Effector CD8-positive, alpha-beta T cell (primary cell): ENCODE data around the gene C4orf54.

Experiments
- DNase-seq: peaks from one replicate; lab custom pipeline; 2025; lab: John Stamatoyannopoulos, UW
- total RNA-seq, 4 experiments: gene quantifications; one replicate each; lab custom pipeline; 2026; lab: John Stamatoyannopoulos, UW

Gene C4orf54
- 0 to 0.09 (median 0) reads per million in 4 experiments for total RNA-seq

DNA sequence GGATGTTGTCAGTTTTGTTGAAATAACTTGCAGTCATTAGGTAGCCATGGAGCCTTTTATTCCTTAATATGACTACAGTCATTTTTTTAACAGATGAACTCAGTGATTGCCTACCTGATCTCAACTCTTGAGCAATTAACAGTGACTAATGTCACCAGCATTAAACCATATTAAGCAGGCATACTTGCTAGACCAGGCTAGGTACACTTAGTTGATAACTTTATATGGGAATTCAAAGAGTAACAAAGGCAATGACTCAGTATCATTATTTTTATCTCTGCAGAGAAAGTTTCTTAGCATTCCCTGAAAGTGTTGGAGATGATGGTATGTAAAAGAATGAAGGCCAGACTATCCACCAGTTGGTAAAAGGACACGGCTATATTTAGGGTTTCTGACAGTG is at the start of gene C4orf54:
Gene C4orf54, minus strand, starts transcription at position 31 of the 400 bp plus-strand sequence. CDS start 3,180 bp downstream, outside the sequence.
- no peak for DNase-seq

DNA sequence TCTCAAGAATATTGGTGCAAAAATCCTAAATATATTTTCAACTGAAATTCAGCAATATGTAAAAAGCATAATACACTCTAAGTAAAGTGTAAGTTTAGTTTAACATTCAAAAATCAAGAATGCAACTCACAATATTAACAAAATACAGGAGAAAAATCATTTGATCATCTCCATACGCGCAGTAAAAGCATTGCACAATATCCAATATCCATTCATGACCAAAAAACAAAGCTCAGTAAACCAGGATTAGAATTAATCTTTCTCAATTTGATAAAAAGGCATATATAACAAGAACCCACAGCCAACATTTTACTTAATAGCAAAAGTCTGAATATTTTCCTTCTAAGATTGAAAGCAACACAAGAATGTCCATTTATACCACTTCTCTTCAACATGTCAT is 48.3 kb upstream of the C4orf54 start:
- no peak for DNase-seq

DNA sequence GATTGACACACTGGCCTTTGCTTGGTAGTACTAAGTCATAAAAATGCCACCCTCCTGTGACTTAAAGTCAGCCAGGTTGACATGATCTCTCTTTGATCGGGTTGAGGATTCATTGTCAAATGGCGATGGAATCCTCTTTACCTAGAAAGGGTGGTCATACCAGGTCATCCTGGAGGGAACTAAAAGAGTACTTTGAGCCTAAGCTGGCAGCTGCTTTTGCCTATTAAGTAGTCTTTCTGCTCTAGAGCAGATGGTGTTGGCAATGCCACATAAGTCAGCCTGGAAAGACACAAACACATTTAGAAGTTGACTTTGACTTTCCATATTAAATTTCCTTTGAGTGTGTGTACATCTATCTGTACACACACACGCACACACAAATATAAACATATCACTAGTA is 39.2 kb upstream of the C4orf54 start:
- DNase-seq: no peak

DNA sequence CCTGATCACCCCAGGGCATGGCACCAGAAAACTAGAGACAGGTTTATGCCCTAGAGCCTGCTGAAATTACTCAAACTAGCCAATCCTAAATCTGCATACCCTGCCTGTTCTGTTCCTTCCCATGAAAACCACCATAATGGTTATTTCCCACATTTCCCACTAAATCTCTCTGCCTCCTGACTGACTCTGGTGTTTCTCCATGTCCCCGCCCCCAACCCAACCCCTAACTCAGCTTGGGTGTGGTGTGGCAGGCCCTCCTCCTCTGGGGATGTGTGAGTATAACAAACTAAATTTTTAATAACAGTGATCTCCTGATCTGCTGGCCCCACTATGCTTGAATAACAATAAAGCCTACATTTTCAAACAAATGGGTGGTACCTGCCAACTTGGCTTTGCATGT is 35.5 kb upstream of the C4orf54 start:
- no peak for DNase-seq

DNA sequence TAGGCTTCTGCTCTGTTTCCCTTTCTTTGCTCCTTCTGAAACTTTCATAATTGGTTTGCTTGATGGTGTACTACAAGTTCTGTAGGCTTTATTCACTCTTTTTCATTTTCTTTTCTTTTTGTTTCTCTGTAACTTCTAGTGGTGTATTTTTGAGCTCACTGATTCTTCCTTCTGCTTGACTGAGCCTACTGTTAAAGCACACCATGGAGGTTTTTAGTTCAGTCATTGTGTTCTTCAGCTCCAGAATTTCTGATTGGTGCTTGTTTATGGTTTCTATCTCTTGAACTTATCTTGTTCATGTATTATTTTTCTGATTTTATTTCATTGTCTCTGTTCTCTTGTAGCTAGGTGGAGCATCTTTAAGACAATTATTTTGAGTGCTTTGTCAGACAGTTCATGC is 33.4 kb upstream of the C4orf54 start:
- no peak for DNase-seq

DNA sequence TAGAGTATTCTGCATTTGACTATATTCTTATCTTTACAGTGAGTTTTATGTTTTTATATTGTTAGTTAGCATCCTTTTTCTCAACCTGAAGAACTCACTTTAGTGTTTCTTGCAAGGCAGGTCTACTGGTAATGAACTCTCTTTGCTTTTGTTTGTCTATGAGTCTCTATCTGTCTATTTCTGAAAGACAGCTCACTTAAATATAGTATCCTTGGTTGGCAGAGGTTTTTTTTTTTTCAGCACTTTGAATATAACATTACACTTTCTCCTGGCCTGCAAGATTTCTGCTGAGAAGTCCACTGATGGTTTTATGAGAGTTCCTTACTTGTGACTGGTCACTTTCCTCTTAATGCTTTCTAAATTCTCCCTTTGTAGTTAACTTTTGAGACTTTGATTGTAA is 32.8 kb upstream of the C4orf54 start:
- no peak for DNase-seq

DNA sequence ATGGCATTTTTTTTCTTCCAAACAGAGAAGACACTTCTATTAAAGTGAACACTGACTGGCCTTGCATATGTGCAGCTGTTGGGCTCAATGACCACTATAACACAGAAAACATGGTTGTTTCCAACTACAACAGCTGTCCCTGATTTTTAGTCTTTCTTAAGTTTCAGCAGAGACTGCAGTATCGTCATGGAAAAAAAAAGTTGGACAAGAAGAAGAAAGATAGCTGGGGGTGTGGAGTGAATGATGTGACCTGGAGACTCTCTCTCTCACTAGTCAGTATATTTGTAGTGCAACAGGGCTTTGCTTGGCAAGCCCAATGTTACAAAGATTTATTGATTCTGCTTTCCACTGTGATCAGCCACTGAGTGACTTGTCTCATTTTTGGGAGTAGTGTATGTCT is 29.5 kb upstream of the C4orf54 start:
- no peak for DNase-seq

DNA sequence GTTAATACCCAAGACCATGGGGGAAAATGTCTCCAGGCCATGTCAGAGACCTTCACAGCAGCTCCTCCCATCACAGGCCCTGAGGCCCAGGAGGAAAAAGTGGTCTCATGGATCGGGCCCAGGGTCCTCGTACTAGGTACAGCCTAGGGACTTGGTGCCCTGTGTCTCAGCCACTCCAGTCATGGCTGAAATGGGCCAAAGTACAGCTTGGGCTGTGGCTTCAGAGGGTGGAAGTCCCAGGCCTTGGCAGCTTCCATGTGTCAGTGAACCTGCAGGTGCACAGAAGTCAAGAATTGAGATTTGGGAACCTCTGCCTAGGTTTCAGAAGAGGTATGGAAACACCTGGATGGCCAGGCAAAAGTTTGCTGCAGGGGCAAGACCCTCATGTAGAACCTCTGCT is 27.6 kb upstream of the C4orf54 start:
- no peak for DNase-seq

DNA sequence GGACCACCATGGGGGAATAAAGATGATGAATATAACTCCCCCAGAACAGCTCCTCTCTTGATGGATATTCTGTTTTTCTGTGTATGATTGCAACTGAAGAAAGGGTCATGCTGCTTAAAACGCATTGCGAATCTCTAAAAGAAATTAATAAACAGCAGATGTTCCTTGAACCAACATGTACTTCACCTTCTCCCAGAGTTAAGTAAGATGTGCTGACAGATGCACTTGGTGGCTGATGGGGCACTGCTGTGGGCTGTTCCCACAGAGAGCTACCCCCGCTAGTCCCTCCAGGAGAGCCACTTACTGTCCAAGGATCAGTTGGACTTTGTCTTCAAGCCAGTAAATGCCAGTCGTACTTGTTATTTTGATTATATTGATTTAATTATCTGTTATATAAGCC is 26.3 kb upstream of the C4orf54 start:
- no peak for DNase-seq

DNA sequence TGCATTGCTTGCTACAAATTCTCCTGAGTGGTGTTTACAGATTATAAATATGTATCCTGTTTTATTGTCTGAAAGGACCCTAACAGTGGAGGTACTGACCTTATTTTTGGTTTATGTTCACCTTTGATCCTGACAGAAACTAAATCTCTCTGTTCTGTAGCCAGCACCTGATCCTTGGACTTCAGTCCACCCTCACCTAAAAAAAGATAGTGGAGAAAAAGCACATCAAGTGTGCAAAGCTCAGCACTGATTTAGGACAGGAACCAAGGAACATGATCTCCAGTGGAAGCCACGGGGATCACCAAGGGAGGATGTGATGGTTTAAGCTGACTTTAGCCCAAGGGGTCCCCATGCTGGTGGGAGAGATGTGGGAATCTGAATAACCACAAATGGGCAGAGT is 22.3 kb upstream of the C4orf54 start:
- DNase-seq: no peak

DNA sequence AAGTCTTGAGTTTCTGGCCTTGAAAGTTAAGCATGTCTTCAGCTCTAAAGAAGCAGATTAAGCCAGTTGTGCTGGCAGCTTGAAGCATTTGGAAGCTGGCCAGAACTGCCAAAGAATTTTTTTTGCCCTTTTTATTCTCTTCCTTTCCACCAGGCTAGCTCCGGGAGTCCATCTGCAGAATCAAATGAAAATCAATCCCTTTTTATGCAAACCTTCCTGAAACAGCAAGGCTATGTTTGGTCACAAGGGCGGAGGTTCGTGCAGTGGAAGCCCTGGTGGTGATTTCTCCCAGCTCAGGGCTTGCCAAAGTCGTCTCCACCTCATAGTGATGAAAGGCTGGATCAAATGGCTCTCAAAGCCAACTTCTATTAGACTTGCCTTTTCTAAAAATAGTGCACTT is 21.6 kb upstream of the C4orf54 start:
- DNase-seq: no peak

DNA sequence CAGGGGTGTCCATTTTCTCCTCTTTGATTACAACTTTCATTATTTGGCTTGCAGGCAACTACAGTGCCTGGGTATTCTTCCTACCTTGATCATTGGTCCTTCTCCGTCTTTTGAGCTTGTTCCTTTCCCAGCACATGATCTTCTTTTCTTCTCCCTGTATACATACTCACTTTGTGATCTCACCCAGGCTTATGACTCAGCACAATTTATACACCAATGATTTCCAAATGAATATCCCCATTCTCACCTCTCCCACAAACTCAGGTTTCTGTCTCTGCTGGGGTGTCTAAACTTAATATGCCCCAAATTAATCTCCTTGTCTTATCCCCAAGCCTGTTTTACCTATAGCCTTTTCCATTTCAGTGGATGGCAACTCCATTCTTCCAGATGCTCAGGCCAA is 19.5 kb upstream of the C4orf54 start:
- DNase-seq: no peak

DNA sequence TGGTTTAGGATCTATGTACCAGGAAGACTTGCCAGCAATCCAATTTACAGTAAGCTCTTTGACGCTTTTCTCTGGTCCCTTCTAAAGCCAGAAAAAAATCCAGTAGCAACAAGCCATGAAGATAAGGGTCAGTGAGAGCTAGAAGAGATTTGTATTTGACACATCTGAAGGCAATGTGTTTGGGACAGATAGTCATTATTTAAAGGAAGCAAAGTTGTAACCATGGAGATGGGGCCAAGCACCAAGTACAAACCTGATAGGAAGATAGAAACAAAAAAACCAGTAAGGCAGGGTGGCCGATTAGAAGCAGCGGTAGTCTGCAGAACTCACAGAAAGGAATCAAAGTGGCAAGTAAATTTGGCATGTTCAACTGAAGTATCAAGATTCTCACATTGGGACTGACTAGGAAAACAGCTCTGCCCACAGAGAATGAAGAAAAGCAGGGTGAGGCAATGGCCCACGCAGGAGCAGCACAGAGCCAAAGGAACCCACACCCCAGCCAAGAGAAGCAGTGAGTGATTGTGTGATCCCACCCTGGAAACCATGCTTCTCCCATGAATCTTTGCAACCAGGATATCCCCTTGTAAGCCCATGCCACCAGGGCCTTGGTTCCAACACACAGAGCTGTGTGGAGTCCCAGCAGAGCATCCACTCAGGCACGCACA is 12.9 kb upstream of the C4orf54 start:
- DNase-seq: no peak

DNA sequence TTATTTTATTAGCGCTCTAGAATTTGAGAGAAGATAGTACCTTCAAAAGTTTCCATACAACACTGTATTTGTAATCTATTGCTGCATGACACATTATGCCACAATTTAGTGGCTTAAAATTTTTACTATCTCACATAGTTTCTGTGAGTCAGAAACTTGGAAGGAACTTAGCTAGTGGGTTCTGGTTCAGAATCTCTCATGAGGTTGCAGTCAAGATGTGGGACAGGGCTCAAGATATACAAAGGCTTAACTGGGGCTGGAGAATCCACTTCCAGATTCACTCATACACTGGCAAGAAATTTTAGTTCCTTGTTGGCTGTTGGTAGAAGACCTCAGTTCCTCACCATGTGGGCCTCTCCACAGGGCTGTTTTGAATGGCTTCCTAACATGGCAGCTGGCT is 11.5 kb upstream of the C4orf54 start:
- no peak for DNase-seq

DNA sequence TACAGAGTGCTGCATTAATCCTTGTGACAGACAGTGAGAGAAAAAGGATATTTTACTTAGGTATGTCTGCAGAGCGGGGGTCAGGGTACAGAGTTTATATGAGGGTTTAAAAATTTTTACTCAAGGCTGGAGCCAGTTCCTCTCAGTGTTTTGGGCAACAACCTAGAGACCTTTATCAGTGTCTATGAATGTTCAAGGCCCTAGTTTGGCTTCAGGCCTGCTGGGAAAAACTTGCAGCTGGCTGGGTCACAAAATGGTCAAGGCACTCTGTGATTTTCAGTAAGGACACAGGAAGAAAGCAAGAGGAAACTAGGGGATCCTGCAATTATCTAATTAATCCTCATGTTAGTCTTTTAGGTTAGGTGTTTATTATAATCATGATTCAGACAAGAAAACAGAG is 10.8 kb upstream of the C4orf54 start:
- no peak for DNase-seq

DNA sequence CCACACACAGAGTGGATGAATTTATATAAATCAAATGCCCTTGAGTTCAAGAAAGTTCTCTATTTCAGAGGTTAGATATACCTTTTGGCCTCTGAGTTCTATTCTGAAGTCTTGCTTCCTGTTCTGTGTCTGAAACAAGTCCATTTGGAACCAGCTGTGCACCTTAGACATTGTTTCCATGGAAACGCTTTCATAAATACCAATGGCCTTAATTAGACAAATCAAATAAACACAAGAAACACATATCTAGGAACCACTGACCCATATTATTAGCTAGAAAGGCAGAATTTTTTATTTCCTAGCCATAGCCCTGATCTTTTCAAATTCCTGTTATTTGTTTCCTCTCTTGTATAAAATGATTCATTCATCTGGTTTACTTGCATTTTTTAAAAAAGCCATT is 8.4 kb upstream of the C4orf54 start:
- DNase-seq: no peak

DNA sequence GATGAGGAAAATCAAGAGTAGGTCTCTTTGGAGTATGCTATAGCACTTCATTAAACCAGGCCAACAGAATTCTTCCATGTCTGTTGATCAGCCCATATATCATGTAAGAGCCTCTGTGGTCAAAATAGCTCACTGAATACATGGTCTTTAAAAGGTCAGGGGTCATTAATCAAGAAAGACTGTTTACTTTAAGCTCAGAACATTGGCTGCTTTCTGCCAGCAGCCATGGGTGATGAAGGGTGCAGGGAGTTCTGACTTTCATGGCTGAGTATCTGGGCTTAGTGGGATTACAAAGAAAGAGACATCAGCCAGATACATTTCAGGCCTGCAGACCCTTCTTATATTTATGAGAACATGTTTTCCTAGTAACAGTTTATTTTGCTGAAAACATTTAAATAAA is 7.1 kb upstream of the C4orf54 start:
- no peak for DNase-seq

DNA sequence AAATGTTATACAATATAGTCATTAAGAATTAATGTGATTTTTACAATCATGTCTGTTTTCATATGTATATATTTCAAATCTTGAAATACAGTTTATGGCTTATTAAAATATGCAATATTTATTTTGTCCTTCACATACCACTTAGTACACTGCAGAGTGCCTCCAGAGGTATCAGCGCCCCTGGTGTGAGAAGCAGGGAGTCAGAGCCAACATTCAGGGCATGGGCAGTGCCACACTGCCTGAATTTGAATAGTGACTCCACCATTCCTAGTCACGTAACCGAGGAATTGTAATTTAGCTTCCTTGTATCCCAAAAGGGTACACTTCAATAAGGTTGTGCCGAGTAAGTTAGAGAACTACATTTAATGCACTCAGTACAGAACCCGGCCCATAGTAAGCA is 4.3 kb upstream of the C4orf54 start:
- DNase-seq: no peak

DNA sequence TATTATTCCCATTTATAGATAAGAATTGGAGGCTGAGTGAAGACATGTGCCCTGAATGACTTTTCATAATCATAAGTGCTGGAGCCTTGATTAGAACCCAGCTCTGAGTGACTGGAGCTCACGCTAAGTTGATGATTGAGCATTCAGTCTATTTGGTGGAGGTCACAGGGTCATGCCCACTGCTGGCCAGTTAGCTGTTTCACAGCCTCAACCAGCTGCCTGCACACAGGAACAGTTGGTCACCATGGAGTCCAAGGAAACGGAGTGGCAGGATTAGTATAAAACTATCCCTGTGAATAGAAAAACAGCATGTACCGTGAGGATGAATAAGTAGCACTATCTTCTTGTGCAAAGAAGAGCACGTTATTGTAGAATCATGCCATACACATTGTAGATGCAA is 1.0 kb upstream of the C4orf54 start:
- DNase-seq: no peak

DNA sequence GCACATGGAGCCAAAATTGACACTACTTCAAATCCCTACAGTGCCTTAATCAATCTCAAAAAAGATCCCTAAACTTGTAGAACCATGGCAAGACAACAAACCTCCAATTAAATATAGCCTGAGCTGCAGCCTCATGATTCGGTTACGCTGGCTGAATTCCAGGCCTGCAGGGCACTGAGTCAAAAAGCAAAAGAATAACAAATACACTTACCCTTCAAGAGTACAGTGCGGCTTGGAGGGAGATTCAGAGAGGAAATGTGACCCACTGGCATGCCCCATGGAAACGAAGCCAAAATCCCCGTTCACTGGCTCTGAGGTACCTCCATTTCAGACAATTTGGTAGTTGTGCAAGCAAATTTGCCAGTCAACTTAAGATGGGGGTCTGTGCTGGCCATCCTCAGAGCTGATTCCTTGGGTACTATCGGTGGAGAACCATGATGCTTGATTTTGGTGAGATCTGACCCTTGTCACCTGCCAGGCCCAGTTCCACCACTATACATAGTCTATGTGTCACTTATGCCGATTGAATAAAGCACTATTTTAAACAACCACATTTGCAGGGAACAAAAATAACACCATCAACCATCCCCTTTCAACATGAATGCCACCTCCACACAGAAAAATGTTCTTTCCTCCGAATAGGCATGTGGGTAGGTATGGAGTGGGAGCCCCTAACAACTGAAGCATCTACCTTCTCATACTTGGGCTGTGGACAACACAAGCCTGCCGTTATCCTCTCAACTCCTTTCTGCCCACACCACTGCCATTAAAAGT is 2.1 kb downstream of the C4orf54 start:
- no peak for DNase-seq

DNA sequence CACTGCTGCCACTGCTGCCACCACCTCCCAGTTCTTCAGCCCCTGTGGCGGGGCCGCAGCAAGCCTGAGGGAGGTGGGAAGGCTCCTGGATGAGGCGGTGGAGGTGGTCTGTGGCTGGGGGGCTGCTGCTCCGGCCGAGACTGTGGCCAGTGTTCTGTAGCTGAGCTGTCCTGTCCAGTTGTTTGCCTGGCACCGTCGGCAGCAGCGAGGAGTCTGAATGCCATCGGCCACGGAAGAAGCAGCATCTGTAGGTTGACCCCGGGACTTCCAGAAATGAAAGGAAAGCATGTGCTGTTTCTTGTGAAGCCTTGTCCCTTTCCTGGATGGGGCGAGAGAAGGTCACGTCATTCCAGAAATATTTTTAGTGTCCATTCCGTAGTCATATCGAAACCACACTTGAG is 3.3 kb downstream of the C4orf54 start:
- no peak for DNase-seq

DNA sequence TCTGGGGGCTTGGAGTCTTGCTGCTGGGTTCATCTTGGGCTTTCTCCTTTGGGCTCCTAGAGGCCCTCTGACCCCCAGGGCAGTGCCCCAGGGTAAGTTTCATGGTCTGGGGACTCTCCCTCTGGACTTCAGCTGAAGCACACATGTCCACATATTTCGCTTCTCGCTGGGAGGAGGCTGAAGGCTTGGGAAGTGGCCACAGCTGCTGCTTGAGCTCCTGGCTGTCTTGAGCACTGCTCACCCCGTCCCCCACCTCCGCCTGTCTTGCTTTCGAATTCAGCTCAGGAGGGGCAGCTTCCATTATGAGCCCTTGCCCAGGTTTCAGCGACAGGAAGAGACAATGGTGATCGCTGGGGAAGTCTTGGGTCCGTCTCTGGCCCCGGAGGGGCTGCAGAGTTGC is 3.7 kb downstream of the C4orf54 start:
- DNase-seq: no peak

DNA sequence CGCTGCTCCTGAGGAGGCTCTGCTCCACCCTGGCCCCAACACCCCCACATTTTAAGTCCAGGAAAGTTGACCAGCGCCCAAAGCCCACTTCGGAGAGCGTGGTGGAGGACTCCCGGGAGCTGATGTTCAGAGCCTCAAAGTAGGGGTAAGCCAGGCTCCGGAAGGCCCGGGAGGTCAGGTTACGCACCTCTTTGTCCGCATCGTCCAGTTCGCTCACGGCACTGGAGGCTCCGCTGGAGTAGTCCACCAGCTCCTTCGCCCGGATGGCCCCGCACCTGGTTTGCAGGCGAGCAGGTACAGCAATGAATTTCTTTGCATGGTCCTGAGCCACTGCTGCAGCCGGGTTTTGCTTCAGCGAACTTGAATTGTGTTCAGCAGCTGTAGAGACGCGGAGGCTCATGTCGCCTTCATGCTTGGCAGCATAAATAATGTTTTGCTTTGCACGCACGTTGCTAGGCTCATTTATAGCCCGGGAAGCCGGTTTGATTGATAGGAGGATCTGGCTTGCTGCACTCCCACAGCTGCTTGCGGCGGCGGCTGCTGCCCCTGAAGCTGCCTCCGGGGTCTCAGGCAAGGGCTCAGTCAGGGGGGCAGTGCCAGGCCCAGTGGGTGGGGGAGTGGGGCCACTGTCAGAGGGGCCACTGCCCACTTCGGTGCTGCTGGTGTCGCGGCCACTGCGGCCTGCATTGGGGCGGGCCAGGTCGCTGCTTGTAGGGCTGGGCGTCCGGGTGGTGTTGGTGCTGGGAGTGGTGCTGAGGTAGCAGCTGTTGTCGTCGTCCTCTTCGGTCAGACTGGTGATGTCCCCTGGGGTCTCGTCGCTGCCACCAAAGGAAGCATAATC is 4.8 kb downstream of the C4orf54 start:
- no peak for DNase-seq
